Mucosa of rectum (tissue), 2 donors: ENCODE data around the gene EEIG1.

Experiments used
- H3K27ac ChIP-seq, 2 donors: one replicate each; pipeline ENCODE4 v1.7.0; 2013; ENCODE audit warnings: inconsistent platforms in 2 of 2, low read depth in 2 of 2, low read length in 2 of 2
- H3K27me3 ChIP-seq, 2 donors: one replicate each; pipeline ENCODE4 v1.7.0; 2013; ENCODE audit warnings: low read length in 2 of 2; ENCODE audit not compliant: control insufficient read depth in 2 of 2, insufficient read depth in 2 of 2
- H3K36me3 ChIP-seq, 2 donors: one replicate each; pipeline ENCODE4 v1.7.0; 2013; ENCODE audit warnings: low read length in 2 of 2; ENCODE audit not compliant: control insufficient read depth in 2 of 2, insufficient read depth in 2 of 2
- H3K4me1 ChIP-seq, 2 donors: one replicate each; pipeline ENCODE4 v1.7.0; 2013; ENCODE audit warnings: low read length in 2 of 2, mild to moderate bottlenecking in 1 of 2; ENCODE audit not compliant: control insufficient read depth in 2 of 2, insufficient read depth in 2 of 2
- H3K4me3 ChIP-seq, 2 donors: one replicate each; pipeline ENCODE4 v1.7.0; 2013; ENCODE audit warnings: low read length in 2 of 2
- H3K9ac ChIP-seq, 2 donors: one replicate each; pipeline ENCODE4 v1.7.0; 2013; ENCODE audit warnings: low read length in 2 of 2, low read depth in 1 of 2, mild to moderate bottlenecking in 1 of 2
- H3K9me3 ChIP-seq, 2 donors: one replicate each; pipeline ENCODE4 v1.7.0; 2013; ENCODE audit warnings: low read length in 2 of 2; ENCODE audit not compliant: control insufficient read depth in 2 of 2
- donor health status: healthy.
- donor health status: Normal muscosa, but diverticular disease.

Gene EEIG1

DNA sequence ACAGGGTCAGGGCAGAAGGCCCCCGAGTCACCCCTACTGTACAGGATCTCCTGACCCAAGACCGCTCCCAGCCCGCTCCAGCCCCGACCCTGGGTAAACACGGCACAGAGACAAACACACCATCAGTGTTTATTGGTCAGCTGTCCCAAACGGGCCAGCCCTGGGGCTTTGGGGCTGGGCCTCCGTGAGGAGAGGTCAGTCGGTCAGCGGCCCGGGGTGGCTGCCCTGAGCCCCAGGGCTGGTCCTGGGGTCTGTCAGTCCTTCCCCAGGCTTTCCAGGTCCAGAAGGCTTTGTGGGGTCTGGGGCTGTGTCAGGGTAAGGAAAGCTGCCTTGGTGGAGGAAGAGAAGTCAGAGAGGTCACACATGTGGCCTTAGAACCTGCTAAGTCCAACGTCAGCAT, 45.8 kb downstream of the EEIG1 start:
- peaks cover 0 to 2% of the 10 kb centered on the region in 2 donors for H3K36me3 ChIP-seq
- no peak overlapping the region for H3K27ac ChIP-seq
- no peak overlapping the region for H3K9ac ChIP-seq
- no peak overlapping the region for H3K4me3 ChIP-seq
- peaks cover 0 to 4% of the 10 kb centered on the region in 2 donors for H3K27me3 ChIP-seq
- no peaks in the 10 kb centered on the region for H3K9me3 ChIP-seq
- peaks cover 28 to 29% of the 10 kb centered on the region in 2 donors for H3K4me1 ChIP-seq

DNA sequence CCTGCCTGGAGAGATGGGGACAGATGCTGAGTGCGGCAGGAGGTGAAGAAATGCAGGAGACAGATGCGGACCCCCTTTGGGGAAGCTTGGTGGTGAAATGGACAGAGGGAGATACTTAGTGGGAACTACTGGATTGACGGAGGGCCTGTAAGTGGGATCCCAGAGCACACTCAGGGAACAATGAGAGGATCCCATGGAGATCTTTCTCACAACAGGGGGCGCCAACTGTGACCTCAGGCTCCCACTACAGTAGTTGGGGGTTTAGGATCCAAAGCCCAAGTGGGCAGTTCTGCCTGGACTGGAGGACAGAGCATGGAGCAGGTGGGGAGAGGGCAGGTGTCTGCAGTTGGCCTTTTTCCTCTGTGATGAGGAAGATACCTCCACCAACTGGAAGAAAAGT, 46.5 kb downstream of the EEIG1 start:
- Histone ChIP-seq H3K9me3 (no peaks in the 10 kb centered on the region), H3K27me3 (peaks cover 4 to 10% of the 10 kb centered on the region in 2 donors), H3K4me3 (no peak overlapping the region), H3K9ac (no peak overlapping the region), H3K4me1 (peaks cover 28 to 29% of the 10 kb centered on the region in 2 donors), H3K27ac (no peak overlapping the region), H3K36me3 (no peaks in the 10 kb centered on the region)

DNA sequence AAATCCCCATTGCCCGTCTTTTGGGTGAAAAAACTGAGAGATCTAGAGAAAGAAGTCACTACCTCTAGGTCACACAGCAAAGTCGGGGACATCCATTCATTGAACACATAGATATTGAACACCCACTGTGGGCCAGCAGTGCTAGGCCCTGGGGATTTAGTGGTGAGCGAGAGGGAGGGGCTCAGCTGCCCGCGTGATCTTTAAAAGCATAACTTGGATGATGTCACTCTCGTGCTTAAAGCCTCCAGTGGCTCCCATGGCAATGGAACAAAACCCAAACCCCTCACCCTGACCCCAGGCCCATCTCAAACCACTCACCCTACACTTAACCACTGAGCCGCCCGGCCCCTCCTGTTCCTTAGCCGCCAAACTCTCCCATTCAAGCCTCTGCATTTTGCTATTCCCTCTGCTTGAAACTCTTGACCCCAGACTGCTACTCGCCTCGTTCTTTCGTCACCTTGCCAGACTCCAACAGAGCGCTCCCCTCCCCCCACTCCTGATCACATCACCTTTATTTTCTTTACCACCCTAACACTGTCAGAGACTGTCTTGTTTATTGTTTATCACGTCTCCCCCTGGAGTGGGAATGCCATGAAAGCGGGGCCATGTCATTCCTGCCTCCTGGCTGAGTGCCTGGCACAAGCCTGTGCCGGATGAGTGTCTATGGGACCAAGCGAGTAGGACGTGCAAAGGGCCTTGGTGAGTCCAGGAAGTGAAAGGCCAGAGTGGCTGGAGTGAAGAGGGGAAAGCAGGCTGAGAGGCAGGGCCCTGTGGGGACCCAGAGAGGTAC, 49.5 kb downstream of the EEIG1 start:
- Histone ChIP-seq H3K27me3 (peaks cover 24% of the 10 kb centered on the region in 2 donors), H3K36me3 (no peaks in the 10 kb centered on the region), H3K9me3 (no peaks in the 10 kb centered on the region), H3K9ac (peak overlapping the region in 1 of 2 donors; percentile 3), H3K4me1 (peaks cover 28 to 30% of the 10 kb centered on the region in 2 donors), H3K27ac (no peak overlapping the region), H3K4me3 (peak overlapping the region; percentile 6 to 52)
